ENCODE measurements around the gene SLC23A2.

SLC23A2 gene

GRCh38 chr20:4905613-4906012 is 95.7 kb downstream of the SLC23A2 start:
- H3K9me3 Mint-ChIP-seq = no peaks in the 10 kb centered on the region
- peaks cover 26% of the 10 kb centered on the region for H3K4me1 Mint-ChIP-seq (ENCODE audit: low read depth)
- H3K4me3 Mint-ChIP-seq = no peak overlapping the region
- intact Hi-C loops (cut with micrococcal nuclease) = no loop called here
- peaks cover 59% of the 10 kb centered on the region for H3K36me3 Mint-ChIP-seq (ENCODE audit: low read depth)
- H3K27ac Mint-ChIP-seq = no peak overlapping the region
- H3K27me3 Mint-ChIP-seq = no peaks in the 10 kb centered on the region

- Mint-ChIP-seq H3K4me1 (ENCODE audit: low read depth) (peaks cover 29% of the 10 kb centered on the region), H3K27me3 (no peaks in the 10 kb centered on the region), H3K4me3 (no peak overlapping the region), H3K36me3 (ENCODE audit: low read depth) (peaks cover 58% of the 10 kb centered on the region), H3K9me3 (no peaks in the 10 kb centered on the region), H3K27ac (no peak overlapping the region)
- intact Hi-C loops (cut with micrococcal nuclease) = no loop called here
Measured at GRCh38 chr20:4905195-4905594, 96.1 kb downstream of the SLC23A2 start.

GRCh38 chr20:4904127-4904860 is 97.0 kb downstream of the SLC23A2 start:
- intact Hi-C loops (cut with micrococcal nuclease) = no loop called here
- Mint-ChIP-seq H3K27me3 (no peaks in the 10 kb centered on the region), H3K9me3 (no peaks in the 10 kb centered on the region), H3K4me3 (no peak overlapping the region), H3K36me3 (ENCODE audit: low read depth) (peaks cover 64% of the 10 kb centered on the region), H3K27ac (no peak overlapping the region), H3K4me1 (ENCODE audit: low read depth) (peaks cover 36% of the 10 kb centered on the region)

- H3K4me3 Mint-ChIP-seq = no peak overlapping the region
- H3K9me3 Mint-ChIP-seq = no peaks in the 10 kb centered on the region
- H3K36me3 Mint-ChIP-seq (ENCODE audit: low read depth) = peaks cover 76% of the 10 kb centered on the region
- intact Hi-C loops (cut with micrococcal nuclease) = no loop called here
- peaks cover 48% of the 10 kb centered on the region for H3K4me1 Mint-ChIP-seq (ENCODE audit: low read depth)
- H3K27ac Mint-ChIP-seq = no peak overlapping the region
- H3K27me3 Mint-ChIP-seq = no peaks in the 10 kb centered on the region
Measured at GRCh38 chr20:4902788-4903187, 98.5 kb downstream of the SLC23A2 start.

- peak overlapping the region; percentile 5 for H3K27ac Mint-ChIP-seq
- intact Hi-C loops (cut with micrococcal nuclease) = no loop called here
- no peaks in the 10 kb centered on the region for H3K27me3 Mint-ChIP-seq
- no peak overlapping the region for H3K4me3 Mint-ChIP-seq
- peaks cover 75% of the 10 kb centered on the region for H3K36me3 Mint-ChIP-seq (ENCODE audit: low read depth)
- H3K4me1 Mint-ChIP-seq (ENCODE audit: low read depth) = peaks cover 52% of the 10 kb centered on the region
- H3K9me3 Mint-ChIP-seq = no peaks in the 10 kb centered on the region
Measured at GRCh38 chr20:4901031-4901818, 100.1 kb downstream of the SLC23A2 start.

- Mint-ChIP-seq H3K9me3 (no peaks in the 10 kb centered on the region), H3K27ac (peak overlapping the region; percentile 64), H3K4me3 (no peak overlapping the region), H3K4me1 (ENCODE audit: low read depth) (peaks cover 77% of the 10 kb centered on the region), H3K36me3 (ENCODE audit: low read depth) (peaks cover 82% of the 10 kb centered on the region), H3K27me3 (no peaks in the 10 kb centered on the region)
- intact Hi-C loops (cut with micrococcal nuclease) = no loop called here
Measured at GRCh38 chr20:4898282-4899244, 102.7 kb downstream of the SLC23A2 start.

GRCh38 chr20:4897600-4897999 is 103.7 kb downstream of the SLC23A2 start:
- Mint-ChIP-seq H3K27ac (peak overlapping the region; percentile 57), H3K27me3 (no peaks in the 10 kb centered on the region), H3K4me1 (ENCODE audit: low read depth) (peaks cover 81% of the 10 kb centered on the region), H3K4me3 (no peak overlapping the region), H3K36me3 (ENCODE audit: low read depth) (peaks cover 85% of the 10 kb centered on the region), H3K9me3 (no peaks in the 10 kb centered on the region)
- intact Hi-C loops (cut with micrococcal nuclease) = no loop called here

- Mint-ChIP-seq H3K36me3 (ENCODE audit: low read depth) (peaks cover 85% of the 10 kb centered on the region), H3K27ac (peak overlapping the region; percentile 57), H3K9me3 (no peaks in the 10 kb centered on the region), H3K27me3 (no peaks in the 10 kb centered on the region), H3K4me3 (no peak overlapping the region), H3K4me1 (ENCODE audit: low read depth) (peaks cover 81% of the 10 kb centered on the region)
- intact Hi-C loops (cut with micrococcal nuclease) = no loop called here
Measured at GRCh38 chr20:4896971-4897497, 104.3 kb downstream of the SLC23A2 start.

GRCh38 chr20:4896119-4896702 is 105.1 kb downstream of the SLC23A2 start:
- H3K4me1 Mint-ChIP-seq (ENCODE audit: low read depth) = peaks cover 73% of the 10 kb centered on the region
- intact Hi-C loops (cut with micrococcal nuclease) = no loop called here
- peaks cover 85% of the 10 kb centered on the region for H3K36me3 Mint-ChIP-seq (ENCODE audit: low read depth)
- no peaks in the 10 kb centered on the region for H3K27me3 Mint-ChIP-seq
- peak overlapping the region; percentile 80 for H3K27ac Mint-ChIP-seq
- no peak overlapping the region for H3K4me3 Mint-ChIP-seq
- no peaks in the 10 kb centered on the region for H3K9me3 Mint-ChIP-seq

- Mint-ChIP-seq H3K27ac (peak overlapping the region; percentile 80), H3K9me3 (no peaks in the 10 kb centered on the region), H3K4me3 (no peak overlapping the region), H3K36me3 (ENCODE audit: low read depth) (peaks cover 86% of the 10 kb centered on the region), H3K4me1 (ENCODE audit: low read depth) (peaks cover 63% of the 10 kb centered on the region), H3K27me3 (no peaks in the 10 kb centered on the region)
- intact Hi-C loops (cut with micrococcal nuclease) = no loop called here
Measured at GRCh38 chr20:4894981-4895381, 106.3 kb downstream of the SLC23A2 start.

- H3K4me1 Mint-ChIP-seq (ENCODE audit: low read depth) = peaks cover 58% of the 10 kb centered on the region
- H3K4me3 Mint-ChIP-seq = no peak overlapping the region
- H3K27me3 Mint-ChIP-seq = no peaks in the 10 kb centered on the region
- H3K27ac Mint-ChIP-seq = peak overlapping the region; percentile 80
- H3K9me3 Mint-ChIP-seq = no peaks in the 10 kb centered on the region
- H3K36me3 Mint-ChIP-seq (ENCODE audit: low read depth) = peaks cover 86% of the 10 kb centered on the region
- intact Hi-C loops (cut with micrococcal nuclease) = no loop called here
Measured at GRCh38 chr20:4894409-4894808, 106.9 kb downstream of the SLC23A2 start.

GRCh38 chr20:4893709-4894108 is 107.6 kb downstream of the SLC23A2 start:
- Mint-ChIP-seq H3K27me3 (no peaks in the 10 kb centered on the region), H3K4me1 (ENCODE audit: low read depth) (peaks cover 51% of the 10 kb centered on the region), H3K4me3 (no peak overlapping the region), H3K9me3 (no peaks in the 10 kb centered on the region), H3K27ac (peak overlapping the region; percentile 80), H3K36me3 (ENCODE audit: low read depth) (peaks cover 86% of the 10 kb centered on the region)
- intact Hi-C loops (cut with micrococcal nuclease) = no loop called here

GRCh38 chr20:4891997-4892396 is 109.3 kb downstream of the SLC23A2 start:
- H3K4me3 Mint-ChIP-seq = no peak overlapping the region
- no peak overlapping the region for H3K27ac Mint-ChIP-seq
- H3K4me1 Mint-ChIP-seq (ENCODE audit: low read depth) = peaks cover 37% of the 10 kb centered on the region
- H3K27me3 Mint-ChIP-seq = no peaks in the 10 kb centered on the region
- H3K36me3 Mint-ChIP-seq (ENCODE audit: low read depth) = peaks cover 83% of the 10 kb centered on the region
- intact Hi-C loops (cut with micrococcal nuclease) = no loop called here
- H3K9me3 Mint-ChIP-seq = no peaks in the 10 kb centered on the region
